ENCODE measurements around the gene OR5L1. TPM values are rescaled to one million over a fixed set of nuclear protein-coding genes. Genes with fewer than 3 reads are reported as not detected.

Gene OR5L1
- total RNA-seq (2021; ENCODE audit: unreplicated experiment) (not detected), Bru-seq, nascent RNA (not detected), BruChase-seq, experiment 1, labeled RNA remaining after a 6-hour chase (not detected), BruChase-seq, experiment 2, labeled RNA remaining after a 2-hour chase (not detected)
- not detected in 2 replicates for polyA plus RNA-seq (2012)
- long read RNA-seq: 0 reads

- Histone ChIP-seq H3K79me2 (ENCODE audit: insufficient read depth, low read length) (no peaks in the 10 kb centered on the region), H3K27me3 (ENCODE audit: insufficient read depth, low read length) (no peaks in the 10 kb centered on the region), H3K4me1 (ENCODE audit: control insufficient read depth in 1 of 2, insufficient read depth in 2 of 2, low read length in 2 of 2) (no peaks in the 10 kb centered on the region), H3K9me2 (ENCODE audit: insufficient read depth) (no peaks in the 10 kb centered on the region), H3K4me3 (replicated peaks in 1 of 2; ENCODE audit: low read depth in 1 of 2, low read length in 2 of 2) (no peak within 1 kb of the TSS), H2AFZ (ENCODE audit: low read depth, low read length, poor library complexity, severe bottlenecking) (no peak within 1 kb of the TSS), H3K9me3 (ENCODE audit: control insufficient read depth in 1 of 2, insufficient read depth in 1 of 2, low read depth in 1 of 2, low read length in 2 of 2) (peaks cover 18% of the 10 kb centered on the region in 2 experiments; a peak in 3 of 4 replicates), H4K20me1 (ENCODE audit: insufficient read depth) (no peaks in the 10 kb centered on the region), H3K36me3 (ENCODE audit: control insufficient read depth in 1 of 2, insufficient read depth in 2 of 2, low read length in 2 of 2) (no peaks in the 10 kb centered on the region), H3K9ac (ENCODE audit: low read length) (no peak within 1 kb of the TSS), H3K4me2 (ENCODE audit: low read length) (no peak within 1 kb of the TSS), H3K27ac (ENCODE audit: low read depth, low read length) (no peak within 1 kb of the TSS)
- intact Hi-C loops (cut with micrococcal nuclease): no loop called here
- TF ChIP-seq CBX3 (IDR thresholded peaks at IDR 0.05; ENCODE audit: low read depth) (no peak), SRF (IDR thresholded peaks at IDR 0.05; ENCODE audit: low read depth) (no peak), POLR2A (IDR thresholded peaks at IDR 0.05; ENCODE audit: borderline replicate concordance, extremely low read depth, insufficient read depth, insufficient read length) (no peak), ZNF274 (IDR thresholded peaks at IDR 0.05; ENCODE audit: low read depth, low read length) (no peak), POLR2AphosphoS5 (IDR thresholded peaks at IDR 0.05; ENCODE audit: low read depth, low read length) (no peak), CEBPB (IDR thresholded peaks at IDR 0.05; ENCODE audit: low read depth) (no peak), EZH2 (IDR thresholded peaks at IDR 0.05) (no peak), TCF7L2 (IDR thresholded peaks at IDR 0.05; ENCODE audit: borderline replicate concordance, extremely low read depth, insufficient read depth, insufficient read length) (no peak)
- TF ChIP-seq, protein P1, sequence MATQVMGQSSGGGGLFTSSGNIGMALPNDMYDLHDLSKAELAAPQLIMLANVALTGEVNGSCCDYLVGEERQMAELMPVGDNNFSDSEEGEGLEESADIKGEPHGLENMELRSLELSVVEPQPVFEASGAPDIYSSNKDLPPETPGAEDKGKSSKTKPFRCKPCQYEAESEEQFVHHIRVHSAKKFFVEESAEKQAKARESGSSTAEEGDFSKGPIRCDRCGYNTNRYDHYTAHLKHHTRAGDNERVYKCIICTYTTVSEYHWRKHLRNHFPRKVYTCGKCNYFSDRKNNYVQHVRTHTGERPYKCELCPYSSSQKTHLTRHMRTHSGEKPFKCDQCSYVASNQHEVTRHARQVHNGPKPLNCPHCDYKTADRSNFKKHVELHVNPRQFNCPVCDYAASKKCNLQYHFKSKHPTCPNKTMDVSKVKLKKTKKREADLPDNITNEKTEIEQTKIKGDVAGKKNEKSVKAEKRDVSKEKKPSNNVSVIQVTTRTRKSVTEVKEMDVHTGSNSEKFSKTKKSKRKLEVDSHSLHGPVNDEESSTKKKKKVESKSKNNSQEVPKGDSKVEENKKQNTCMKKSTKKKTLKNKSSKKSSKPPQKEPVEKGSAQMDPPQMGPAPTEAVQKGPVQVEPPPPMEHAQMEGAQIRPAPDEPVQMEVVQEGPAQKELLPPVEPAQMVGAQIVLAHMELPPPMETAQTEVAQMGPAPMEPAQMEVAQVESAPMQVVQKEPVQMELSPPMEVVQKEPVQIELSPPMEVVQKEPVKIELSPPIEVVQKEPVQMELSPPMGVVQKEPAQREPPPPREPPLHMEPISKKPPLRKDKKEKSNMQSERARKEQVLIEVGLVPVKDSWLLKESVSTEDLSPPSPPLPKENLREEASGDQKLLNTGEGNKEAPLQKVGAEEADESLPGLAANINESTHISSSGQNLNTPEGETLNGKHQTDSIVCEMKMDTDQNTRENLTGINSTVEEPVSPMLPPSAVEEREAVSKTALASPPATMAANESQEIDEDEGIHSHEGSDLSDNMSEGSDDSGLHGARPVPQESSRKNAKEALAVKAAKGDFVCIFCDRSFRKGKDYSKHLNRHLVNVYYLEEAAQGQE (IDR thresholded peaks at IDR 0.05; ENCODE audit: low read depth): no peak
- TF ChIP-seq, protein P2, sequence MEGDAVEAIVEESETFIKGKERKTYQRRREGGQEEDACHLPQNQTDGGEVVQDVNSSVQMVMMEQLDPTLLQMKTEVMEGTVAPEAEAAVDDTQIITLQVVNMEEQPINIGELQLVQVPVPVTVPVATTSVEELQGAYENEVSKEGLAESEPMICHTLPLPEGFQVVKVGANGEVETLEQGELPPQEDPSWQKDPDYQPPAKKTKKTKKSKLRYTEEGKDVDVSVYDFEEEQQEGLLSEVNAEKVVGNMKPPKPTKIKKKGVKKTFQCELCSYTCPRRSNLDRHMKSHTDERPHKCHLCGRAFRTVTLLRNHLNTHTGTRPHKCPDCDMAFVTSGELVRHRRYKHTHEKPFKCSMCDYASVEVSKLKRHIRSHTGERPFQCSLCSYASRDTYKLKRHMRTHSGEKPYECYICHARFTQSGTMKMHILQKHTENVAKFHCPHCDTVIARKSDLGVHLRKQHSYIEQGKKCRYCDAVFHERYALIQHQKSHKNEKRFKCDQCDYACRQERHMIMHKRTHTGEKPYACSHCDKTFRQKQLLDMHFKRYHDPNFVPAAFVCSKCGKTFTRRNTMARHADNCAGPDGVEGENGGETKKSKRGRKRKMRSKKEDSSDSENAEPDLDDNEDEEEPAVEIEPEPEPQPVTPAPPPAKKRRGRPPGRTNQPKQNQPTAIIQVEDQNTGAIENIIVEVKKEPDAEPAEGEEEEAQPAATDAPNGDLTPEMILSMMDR (IDR thresholded peaks at IDR 0.05 in 2 of 3, conservative IDR thresholded peaks at IDR 0.05 in 1 of 3; ENCODE audit: borderline replicate concordance in 1 of 3, insufficient read depth in 1 of 3, low read depth in 2 of 3, low read length in 2 of 3): no peak
- TF ChIP-seq, protein P3, sequence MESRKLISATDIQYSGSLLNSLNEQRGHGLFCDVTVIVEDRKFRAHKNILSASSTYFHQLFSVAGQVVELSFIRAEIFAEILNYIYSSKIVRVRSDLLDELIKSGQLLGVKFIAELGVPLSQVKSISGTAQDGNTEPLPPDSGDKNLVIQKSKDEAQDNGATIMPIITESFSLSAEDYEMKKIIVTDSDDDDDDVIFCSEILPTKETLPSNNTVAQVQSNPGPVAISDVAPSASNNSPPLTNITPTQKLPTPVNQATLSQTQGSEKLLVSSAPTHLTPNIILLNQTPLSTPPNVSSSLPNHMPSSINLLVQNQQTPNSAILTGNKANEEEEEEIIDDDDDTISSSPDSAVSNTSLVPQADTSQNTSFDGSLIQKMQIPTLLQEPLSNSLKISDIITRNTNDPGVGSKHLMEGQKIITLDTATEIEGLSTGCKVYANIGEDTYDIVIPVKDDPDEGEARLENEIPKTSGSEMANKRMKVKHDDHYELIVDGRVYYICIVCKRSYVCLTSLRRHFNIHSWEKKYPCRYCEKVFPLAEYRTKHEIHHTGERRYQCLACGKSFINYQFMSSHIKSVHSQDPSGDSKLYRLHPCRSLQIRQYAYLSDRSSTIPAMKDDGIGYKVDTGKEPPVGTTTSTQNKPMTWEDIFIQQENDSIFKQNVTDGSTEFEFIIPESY (IDR thresholded peaks at IDR 0.05; ENCODE audit: extremely low read depth, insufficient replicate concordance, low read length): no peak
- no TSS peak for BruUV-seq (replicated peaks)
- ChIA-PET RAD21 (ENCODE audit: low non-redundant PET in 1 of 2, low total read pairs in 2 of 2, uncharacterized antibody in 2 of 2, unreplicated experiment in 2 of 2) (no interaction called here), CTCF (no interaction called here), POLR2A (no interaction called here)
- no peak for DNase-seq (ENCODE audit: low read depth, low spot score)
- ATAC-seq: no peak
Observed at GRCh38 chr11:55811067-55811466, at the start of gene OR5L1. Gene OR5L1 (plus strand): TSS chr11:55811367. CDS start chr11:55811467, 100 bp downstream.
